Stimulated activated memory B cell treated with anti-CD40 and anti-IgM and Interleukin-4, amounts not matched to agents 10 μg/mL and 1 μg/mL and 100 μg/mL, for 72 hours (primary cell): Measurements from ENCODE around the gene SPTBN1.
A peak's percentile ranks its signal among the peaks of the same experiment; 100 is the strongest.

Experiments
- ATAC-seq: fragments of 150-1000 bp; cut with Tn5 transposase; 2 replicates; pipeline ENCODE4 v1.10.0; 2021
- H3K27ac Mint-ChIP-seq: one replicate; pipeline ENCODE4 v1.8.0; 2022; ENCODE audit warnings: mild to moderate bottlenecking, mixed read lengths
- H3K27me3 Mint-ChIP-seq: one replicate; pipeline ENCODE4 v1.8.0; 2022; ENCODE audit warnings: mixed read lengths
- H3K36me3 Mint-ChIP-seq: one replicate; pipeline ENCODE4 v1.8.0; 2022; ENCODE audit warnings: mixed read lengths
- H3K4me1 Mint-ChIP-seq: one replicate; pipeline ENCODE4 v1.8.0; 2022; ENCODE audit warnings: mixed read lengths
- H3K4me3 Mint-ChIP-seq: one replicate; pipeline ENCODE4 v1.8.0; 2022; ENCODE audit warnings: mild to moderate bottlenecking, moderate library complexity, mixed read lengths
- H3K9me3 Mint-ChIP-seq: one replicate; pipeline ENCODE4 v1.8.0; 2022; ENCODE audit warnings: mixed read lengths

The SPTBN1 gene

DNA sequence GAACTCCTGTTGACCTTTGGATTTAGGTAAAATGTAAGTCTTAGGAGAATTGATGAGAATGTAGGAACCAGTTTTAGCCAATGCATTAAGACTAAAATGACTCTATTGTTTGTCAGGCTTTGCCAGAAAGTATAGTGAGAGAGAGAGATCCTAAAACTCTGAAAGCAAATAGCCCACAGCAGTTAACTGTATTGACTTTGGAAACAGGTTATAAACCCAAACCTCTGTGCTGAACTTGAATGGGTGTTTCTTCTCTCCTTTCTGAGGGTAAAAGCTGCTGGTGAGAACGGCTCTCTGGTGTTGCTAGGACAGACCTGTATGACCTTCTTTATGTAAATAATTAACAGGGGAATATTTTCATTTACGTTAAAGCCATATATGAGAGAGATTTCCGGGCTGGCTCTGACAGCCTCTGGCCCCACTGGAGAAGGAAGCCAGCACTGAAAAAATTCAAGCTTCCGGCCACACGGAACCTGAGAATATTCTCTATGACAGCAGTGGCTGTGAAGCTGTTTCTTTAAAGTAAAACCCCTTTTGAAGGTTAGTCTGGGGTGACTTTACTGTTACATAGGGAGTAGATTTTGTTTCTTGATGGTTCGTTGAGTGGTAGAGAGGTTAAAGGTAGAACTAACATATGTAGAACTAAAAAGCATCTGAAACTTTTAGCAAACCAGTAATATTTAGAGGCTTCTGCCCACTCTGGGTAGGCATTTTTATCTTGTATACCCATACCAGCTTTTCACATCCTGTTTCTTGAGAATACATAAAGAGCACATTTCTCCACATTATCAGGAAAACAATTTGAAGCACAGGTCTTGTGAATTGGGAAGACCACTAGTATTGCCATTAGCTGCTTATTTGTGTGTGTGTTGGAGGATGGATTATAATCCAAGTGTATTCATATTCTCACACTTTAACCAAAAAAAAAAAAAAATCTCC is 123.8 kb downstream of the SPTBN1 start:
- Mint-ChIP-seq H3K4me1 (peaks cover 97% of the 10 kb centered on the region), H3K9me3 (no peaks in the 10 kb centered on the region), H3K36me3 (peaks cover 13% of the 10 kb centered on the region), H3K4me3 (peak overlapping the region; percentile 67), H3K27ac (peak overlapping the region; percentile 96), H3K27me3 (no peaks in the 10 kb centered on the region)
- peak; percentile 87 for ATAC-seq

DNA sequence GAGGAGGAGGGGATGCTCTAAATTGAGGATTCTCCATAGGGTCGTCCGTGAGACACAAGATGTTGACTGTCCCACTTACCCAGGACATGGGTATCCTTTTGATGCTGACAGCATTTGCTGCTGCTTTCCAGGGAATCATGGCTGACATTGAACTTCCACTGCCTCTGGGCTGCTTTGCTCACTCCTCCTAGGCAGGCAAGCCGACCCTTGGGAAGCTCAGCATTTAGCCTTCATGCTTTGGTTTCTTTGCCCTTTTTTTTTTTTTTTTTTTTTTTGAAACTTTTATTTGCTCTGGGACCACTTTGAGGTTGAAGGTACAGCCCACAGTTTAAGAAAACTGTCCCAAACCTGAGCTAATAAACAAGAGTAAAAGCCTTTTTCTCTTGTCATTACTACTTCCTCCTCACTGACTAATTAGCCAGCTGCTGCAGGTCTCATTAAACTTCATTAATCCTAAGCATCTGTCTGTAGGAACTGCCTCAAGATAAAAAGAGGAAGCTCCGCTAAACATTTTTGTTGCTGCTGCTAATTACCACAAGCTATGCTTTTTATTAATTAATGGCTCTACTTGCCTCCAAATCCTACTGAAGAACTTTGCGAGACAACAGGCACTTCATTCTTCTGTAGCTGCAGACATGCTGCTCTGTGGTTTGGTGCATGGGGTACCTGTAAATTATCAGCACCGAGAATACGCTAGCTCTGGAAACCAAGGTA is 125.4 kb downstream of the SPTBN1 start:
- peaks cover 92% of the 10 kb centered on the region for H3K4me1 Mint-ChIP-seq
- H3K27ac Mint-ChIP-seq, result peak overlapping the region; percentile 96
- peak; percentile 58 for ATAC-seq
- peaks cover 8% of the 10 kb centered on the region for H3K36me3 Mint-ChIP-seq
- H3K9me3 Mint-ChIP-seq, result no peaks in the 10 kb centered on the region
- no peaks in the 10 kb centered on the region for H3K27me3 Mint-ChIP-seq
- peak overlapping the region; percentile 63 for H3K4me3 Mint-ChIP-seq

GRCh38 chr2:54582987-54583386 is 126.9 kb downstream of the SPTBN1 start:
- no peaks in the 10 kb centered on the region for H3K9me3 Mint-ChIP-seq
- H3K4me3 Mint-ChIP-seq, result peak overlapping the region; percentile 10
- ATAC-seq, result no peak
- peak overlapping the region; percentile 96 for H3K27ac Mint-ChIP-seq
- H3K4me1 Mint-ChIP-seq, result peaks cover 92% of the 10 kb centered on the region
- no peaks in the 10 kb centered on the region for H3K27me3 Mint-ChIP-seq
- peaks cover 6% of the 10 kb centered on the region for H3K36me3 Mint-ChIP-seq

- Mint-ChIP-seq H3K27me3 (no peaks in the 10 kb centered on the region), H3K4me1 (peaks cover 88% of the 10 kb centered on the region), H3K27ac (peak overlapping the region; percentile 96), H3K36me3 (peaks cover 6% of the 10 kb centered on the region), H3K9me3 (no peaks in the 10 kb centered on the region), H3K4me3 (no peak overlapping the region)
- no peak for ATAC-seq
Observed at GRCh38 chr2:54584598-54584997, 128.5 kb downstream of the SPTBN1 start.

GRCh38 chr2:54585136-54585733 is 129.1 kb downstream of the SPTBN1 start:
- peak overlapping the region; percentile 30 for H3K27ac Mint-ChIP-seq
- H3K4me1 Mint-ChIP-seq, result peaks cover 83% of the 10 kb centered on the region
- H3K9me3 Mint-ChIP-seq, result no peaks in the 10 kb centered on the region
- no peak overlapping the region for H3K4me3 Mint-ChIP-seq
- no peaks in the 10 kb centered on the region for H3K27me3 Mint-ChIP-seq
- peaks cover 6% of the 10 kb centered on the region for H3K36me3 Mint-ChIP-seq
- no peak for ATAC-seq

DNA sequence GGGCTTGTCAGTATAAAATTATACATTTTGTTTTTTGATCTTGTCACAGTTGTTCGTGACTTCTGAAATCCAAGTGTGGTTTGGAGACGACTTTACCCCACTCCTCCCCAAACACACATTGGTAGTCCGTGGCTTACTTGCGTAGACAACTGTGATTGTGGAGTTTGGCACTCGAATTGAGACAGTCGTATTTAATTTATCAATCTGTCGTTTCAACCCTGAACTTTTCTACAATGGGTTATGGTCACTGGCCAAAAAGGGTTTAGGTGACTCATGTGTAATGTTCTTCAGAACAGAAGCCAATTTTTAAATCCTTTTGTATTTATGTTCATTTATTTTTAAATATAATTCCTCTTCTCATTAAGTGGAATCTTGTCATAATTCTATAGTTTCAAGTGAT is 129.9 kb downstream of the SPTBN1 start:
- H3K9me3 Mint-ChIP-seq, result no peaks in the 10 kb centered on the region
- no peak overlapping the region for H3K27ac Mint-ChIP-seq
- no peaks in the 10 kb centered on the region for H3K27me3 Mint-ChIP-seq
- ATAC-seq, result no peak
- H3K4me1 Mint-ChIP-seq, result peaks cover 86% of the 10 kb centered on the region
- H3K36me3 Mint-ChIP-seq, result peaks cover 6% of the 10 kb centered on the region
- no peak overlapping the region for H3K4me3 Mint-ChIP-seq

DNA sequence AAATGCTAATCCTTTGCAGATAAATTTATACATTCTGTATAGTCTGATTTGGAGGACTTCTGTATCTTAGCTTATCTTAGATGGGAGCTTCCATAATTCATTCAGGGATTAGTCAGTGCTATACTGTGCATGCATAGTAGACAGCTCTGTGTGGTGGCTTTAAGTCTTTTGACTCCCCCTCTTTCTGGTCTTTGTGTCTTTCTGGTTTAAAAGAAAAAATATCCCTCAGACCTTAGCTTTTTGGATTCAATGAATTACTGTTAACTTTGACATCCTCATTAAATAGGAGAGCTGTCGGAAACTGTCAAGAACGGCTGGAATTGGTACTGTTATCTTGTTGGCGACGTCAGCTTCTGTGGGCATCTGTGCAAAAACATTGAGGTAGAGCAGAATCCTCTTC is 130.4 kb downstream of the SPTBN1 start:
- Mint-ChIP-seq H3K4me1 (peaks cover 86% of the 10 kb centered on the region), H3K27me3 (no peaks in the 10 kb centered on the region), H3K36me3 (peaks cover 6% of the 10 kb centered on the region), H3K4me3 (no peak overlapping the region), H3K9me3 (no peaks in the 10 kb centered on the region), H3K27ac (peak overlapping the region; percentile 85)
- ATAC-seq, result no peak

DNA sequence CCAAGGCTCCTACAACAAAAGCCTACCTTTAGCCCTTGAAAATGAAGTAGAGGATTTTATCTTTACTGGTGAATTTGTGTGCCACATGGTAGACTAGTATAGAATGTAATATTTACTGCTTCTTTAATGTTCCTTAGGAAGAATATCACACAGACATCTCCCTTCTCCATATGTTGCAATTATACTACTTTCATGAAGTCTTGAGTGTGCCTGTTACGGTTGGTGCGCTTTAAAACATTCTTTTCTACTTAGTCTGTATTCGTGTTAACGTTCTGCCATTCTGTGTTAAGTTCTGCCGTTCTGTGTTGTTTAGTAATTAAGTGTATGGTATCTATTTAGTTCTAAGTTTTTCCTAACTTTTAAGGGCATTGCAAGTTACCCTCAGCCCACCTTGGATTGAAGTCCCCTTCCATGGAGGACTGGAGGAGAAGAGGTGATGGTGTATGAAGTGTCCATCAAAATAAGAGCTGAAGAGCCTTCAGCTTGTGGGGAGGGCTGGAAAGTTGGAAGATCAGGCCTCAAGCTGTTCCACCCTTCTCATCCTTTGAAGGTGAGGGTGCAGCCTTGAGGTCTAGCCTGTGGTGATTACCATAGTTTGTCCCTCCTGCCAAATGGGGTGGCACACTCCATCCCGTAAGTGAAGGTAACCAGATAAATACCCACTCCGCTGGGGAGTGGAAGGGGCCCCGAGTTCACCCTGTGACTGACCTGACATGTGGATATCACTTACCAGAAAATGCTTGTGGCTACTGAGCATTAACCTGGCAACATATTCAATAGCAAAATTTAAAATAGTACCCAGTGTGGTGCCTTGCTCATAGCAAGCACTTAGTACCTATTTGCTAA is 131.3 kb downstream of the SPTBN1 start:
- ATAC-seq, result no peak
- no peaks in the 10 kb centered on the region for H3K27me3 Mint-ChIP-seq
- peaks cover 82% of the 10 kb centered on the region for H3K4me1 Mint-ChIP-seq
- no peaks in the 10 kb centered on the region for H3K9me3 Mint-ChIP-seq
- peak overlapping the region; percentile 85 for H3K27ac Mint-ChIP-seq
- peaks cover 6% of the 10 kb centered on the region for H3K36me3 Mint-ChIP-seq
- no peak overlapping the region for H3K4me3 Mint-ChIP-seq

DNA sequence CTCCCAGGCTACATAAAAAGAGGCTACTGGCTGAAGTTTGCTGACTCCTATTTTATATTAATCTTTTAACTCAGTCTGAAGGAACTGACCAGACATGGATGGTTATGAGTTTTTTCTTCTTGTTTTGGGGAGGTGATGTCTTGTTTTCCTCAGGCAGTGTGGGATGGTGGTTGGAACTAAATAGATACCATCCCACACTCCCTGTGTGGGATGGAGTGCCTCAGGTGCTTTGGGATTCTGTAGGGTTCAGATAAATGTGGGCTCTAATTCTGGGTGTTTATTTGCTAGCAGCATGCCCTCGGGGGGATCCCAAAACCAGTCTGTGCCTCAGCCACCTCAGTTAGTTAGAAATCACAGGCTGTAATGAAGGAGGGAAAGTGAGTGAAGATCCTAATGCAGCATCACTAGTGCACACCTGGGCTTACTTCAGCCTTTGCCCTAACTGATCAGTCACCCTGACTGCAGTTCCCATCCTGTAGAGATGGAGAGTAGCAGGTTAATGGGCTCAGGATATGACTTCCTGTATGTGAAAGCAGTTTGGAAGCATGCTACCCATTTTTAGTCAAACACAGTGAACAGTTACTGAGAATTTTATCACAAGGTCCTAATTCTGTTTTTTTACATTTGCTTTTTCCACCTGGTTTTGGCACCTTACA is 132.2 kb downstream of the SPTBN1 start:
- Mint-ChIP-seq H3K36me3 (peaks cover 8% of the 10 kb centered on the region), H3K27me3 (no peaks in the 10 kb centered on the region), H3K9me3 (no peaks in the 10 kb centered on the region), H3K4me3 (no peak overlapping the region), H3K4me1 (peaks cover 82% of the 10 kb centered on the region), H3K27ac (peak overlapping the region; percentile 85)
- ATAC-seq, result no peak

DNA sequence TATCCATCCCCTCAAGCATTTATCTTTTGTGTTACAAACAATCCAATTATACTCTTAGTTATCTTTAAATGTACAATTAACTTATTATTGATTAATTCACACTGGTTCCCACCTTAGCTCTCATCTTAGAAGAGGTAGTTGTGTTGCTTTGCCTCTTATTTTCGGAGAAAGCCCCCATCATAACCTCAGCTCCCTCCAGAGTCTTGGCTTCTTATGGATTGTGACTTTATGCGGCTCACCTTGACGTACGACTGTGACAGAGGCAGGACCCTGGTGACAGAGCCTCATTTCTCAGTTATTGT is 132.9 kb downstream of the SPTBN1 start:
- peaks cover 11% of the 10 kb centered on the region for H3K36me3 Mint-ChIP-seq
- H3K4me3 Mint-ChIP-seq, result peak overlapping the region; percentile 26
- H3K4me1 Mint-ChIP-seq, result peaks cover 82% of the 10 kb centered on the region
- no peak for ATAC-seq
- H3K27ac Mint-ChIP-seq, result peak overlapping the region; percentile 85
- no peaks in the 10 kb centered on the region for H3K9me3 Mint-ChIP-seq
- no peaks in the 10 kb centered on the region for H3K27me3 Mint-ChIP-seq

DNA sequence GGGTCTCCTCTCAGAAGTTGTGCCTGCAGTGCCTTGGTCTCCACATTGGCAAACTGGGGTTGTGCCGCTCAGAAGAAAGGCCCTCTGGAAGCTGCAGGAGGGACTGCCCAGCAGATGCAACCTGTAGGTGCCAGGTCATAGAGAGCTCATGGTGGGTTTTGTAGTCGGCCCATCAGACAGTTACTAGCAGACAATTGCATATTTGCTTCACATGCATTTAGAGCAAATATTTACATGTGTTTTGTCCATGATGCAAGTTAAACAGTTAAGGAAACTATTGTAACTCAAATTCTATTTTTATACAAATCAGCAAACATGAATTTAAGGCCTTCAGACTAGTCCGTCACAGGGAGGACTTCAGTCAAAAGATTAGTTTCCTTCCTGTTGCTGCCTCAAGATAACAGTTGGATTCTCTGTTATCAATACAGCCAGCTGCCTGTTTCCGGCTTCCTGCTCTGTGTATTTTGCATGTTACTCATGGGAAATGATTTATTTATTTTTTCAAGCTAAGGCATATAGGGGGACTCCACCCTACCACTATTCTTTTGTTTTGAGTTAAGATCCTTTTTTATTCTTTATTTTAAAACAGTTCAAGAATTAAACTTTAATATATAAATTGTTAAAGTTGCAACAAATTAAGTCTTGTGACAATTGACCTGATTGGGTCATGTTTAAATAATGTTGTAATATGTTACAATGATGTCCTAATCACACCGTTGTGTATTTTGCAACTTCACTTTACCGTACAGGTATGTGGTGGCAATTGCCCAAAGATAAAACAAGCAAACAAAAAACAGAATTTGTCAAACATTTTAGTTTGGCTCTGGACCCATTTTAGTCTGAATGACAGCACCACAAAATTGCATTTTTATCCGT is 133.5 kb downstream of the SPTBN1 start:
- Mint-ChIP-seq H3K27ac (peak overlapping the region; percentile 85), H3K4me1 (peaks cover 82% of the 10 kb centered on the region), H3K27me3 (no peaks in the 10 kb centered on the region), H3K9me3 (no peaks in the 10 kb centered on the region), H3K36me3 (peaks cover 11% of the 10 kb centered on the region), H3K4me3 (peak overlapping the region; percentile 26)
- peak; percentile 54 for ATAC-seq

GRCh38 chr2:54590216-54591120 is 134.3 kb downstream of the SPTBN1 start:
- Mint-ChIP-seq H3K9me3 (no peaks in the 10 kb centered on the region), H3K36me3 (peaks cover 11% of the 10 kb centered on the region), H3K27ac (peak overlapping the region; percentile 63), H3K27me3 (no peaks in the 10 kb centered on the region), H3K4me3 (no peak overlapping the region), H3K4me1 (peaks cover 82% of the 10 kb centered on the region)
- no peak for ATAC-seq

- Mint-ChIP-seq H3K27me3 (no peaks in the 10 kb centered on the region), H3K4me3 (no peak overlapping the region), H3K9me3 (no peaks in the 10 kb centered on the region), H3K27ac (peak overlapping the region; percentile 63), H3K4me1 (peaks cover 87% of the 10 kb centered on the region), H3K36me3 (peaks cover 20% of the 10 kb centered on the region)
- ATAC-seq, result no peak
Observed at GRCh38 chr2:54591551-54591950, 135.4 kb downstream of the SPTBN1 start.
